Calu3 (cell line): Measurements from ENCODE around the gene RAB8A. TPM values are rescaled to one million over a fixed set of nuclear protein-coding genes. Genes with fewer than 3 reads are reported as not detected.
"Not testable (repeated sequence)": the region's sequence is repeated elsewhere in the genome, so short reads cannot be mapped to it uniquely, and the experiment has no call there.

ENCODE experiments used
- BruUV-seq: library from RNA; stranded (reverse); fragments of 400-500 nt; replicated peaks from 2 replicates; lab custom pipeline; 2021; lab: Mats Ljungman, UMichigan
- CTCF ChIA-PET: fragments of 300-600 bp; sonication (Branson Sonifier 250); formaldehyde crosslinking; loops from one replicate; lab custom pipeline; 2022; ENCODE audit warnings: antibody characterized with exemption; lab: Charles Lee
- DNase-seq: peaks from one replicate; pipeline ENCODE4 v3.0.0; 2022
- H3K27ac Mint-ChIP-seq: one replicate; pipeline ENCODE4 v1.8.0; 2022; ENCODE audit warnings: mixed read lengths; ENCODE audit not compliant: unreplicated experiment
- H3K27me3 Mint-ChIP-seq: one replicate; pipeline ENCODE4 v1.8.0; 2022; ENCODE audit warnings: mixed read lengths; ENCODE audit not compliant: unreplicated experiment
- H3K36me3 Mint-ChIP-seq: one replicate; pipeline ENCODE4 v1.8.0; 2022; ENCODE audit warnings: mild to moderate bottlenecking, moderate library complexity, mixed read lengths; ENCODE audit not compliant: insufficient read depth, unreplicated experiment
- H3K4me1 Mint-ChIP-seq: one replicate; pipeline ENCODE4 v1.8.0; 2022; ENCODE audit warnings: mild to moderate bottlenecking, low read depth, mixed read lengths; ENCODE audit not compliant: unreplicated experiment
- H3K4me3 Mint-ChIP-seq: one replicate; pipeline ENCODE4 v1.8.0; 2022; ENCODE audit warnings: mild to moderate bottlenecking, low read depth, moderate library complexity, mixed read lengths; ENCODE audit not compliant: unreplicated experiment
- H3K9me3 Mint-ChIP-seq: one replicate; pipeline ENCODE4 v1.8.0; 2022; ENCODE audit warnings: low read depth, mixed read lengths; ENCODE audit not compliant: unreplicated experiment
- CTCF ChIP-seq: fragments of 200-600 bp; IDR thresholded peaks from one replicate; pipeline ENCODE4 v1.8.0; 2022; ENCODE audit warnings: antibody characterized with exemption; ENCODE audit not compliant: unreplicated experiment
- intact Hi-C: fragments of 100-400 bp; cut with micrococcal nuclease; formaldehyde crosslinking; loops from one replicate; pipeline ENCODE4 v1.10.0; 2022; ENCODE audit not compliant: unreplicated experiment
- total RNA-seq: library from RNA; stranded (reverse); gene quantifications from 2 replicates; pipeline ENCODE4 v1.2.3, GENCODE V29; 2022

Gene RAB8A
- total RNA-seq, 1 experiment from 2014 or later, result 77.3 TPM

- H3K36me3 Mint-ChIP-seq, result peaks cover 92% of the 10 kb centered on the region
- no TSS peak for BruUV-seq
- CTCF ChIA-PET, result interaction anchor here (0.6 kb wide), 1 partner anchor 14 kb away, joined by 11 read pairs; no protein-coding TSS in a partner anchor
- DNase-seq, result no peak
- intact Hi-C loops, result no loop called here
- TF ChIP-seq CTCF, result no peak
- no peaks in the 10 kb centered on the region for H3K9me3 Mint-ChIP-seq
- peaks cover 34% of the 10 kb centered on the region for H3K4me1 Mint-ChIP-seq
- no peak overlapping the region for H3K27ac Mint-ChIP-seq
- H3K4me3 Mint-ChIP-seq, result no peak overlapping the region
- no peaks in the 10 kb centered on the region for H3K27me3 Mint-ChIP-seq
Observed at GRCh38 chr19:16085115-16085514, 26.6 kb upstream of the RAB8A start.

GRCh38 chr19:16087404-16087803 is 24.3 kb upstream of the RAB8A start:
- peak overlapping the region; percentile 55 for H3K4me3 Mint-ChIP-seq
- H3K27ac Mint-ChIP-seq, result peak overlapping the region; percentile 95
- H3K9me3 Mint-ChIP-seq, BruUV-seq, DNase-seq, H3K27me3 Mint-ChIP-seq, intact Hi-C loops: not testable (repeated sequence)
- H3K36me3 Mint-ChIP-seq, result peaks cover 87% of the 10 kb centered on the region
- H3K4me1 Mint-ChIP-seq, result peaks cover 34% of the 10 kb centered on the region
- CTCF ChIA-PET, result interaction anchor here (2.3 kb wide), 1 partner anchor 17 kb away, joined by 9 read pairs; no protein-coding TSS in a partner anchor

GRCh38 chr19:16087940-16088339 is 23.7 kb upstream of the RAB8A start:
- Mint-ChIP-seq H3K36me3 (peaks cover 87% of the 10 kb centered on the region), H3K9me3 (no peaks in the 10 kb centered on the region), H3K27me3 (no peaks in the 10 kb centered on the region), H3K27ac (peak overlapping the region; percentile 95), H3K4me3 (peak overlapping the region; percentile 55), H3K4me1 (peaks cover 34% of the 10 kb centered on the region)
- intact Hi-C loops, result loop anchor here (1.0 kb wide), 1 partner anchor 23 kb away; the partner anchor contains the start of gene RAB8A
- CTCF ChIA-PET, result interaction anchor here (1.6 to 2.3 kb wide), 2 partner anchors 17 to 21 kb away, joined by 8 to 9 read pairs; no protein-coding TSS in a partner anchor
- DNase-seq, result peak; percentile 33
- BruUV-seq, result no TSS peak
- TF ChIP-seq CTCF, result no peak

GRCh38 chr19:16088351-16089009 is 23.2 kb upstream of the RAB8A start:
- H3K27me3 Mint-ChIP-seq, result no peaks in the 10 kb centered on the region
- DNase-seq, result peak; percentile 78
- no TSS peak for BruUV-seq
- H3K4me1 Mint-ChIP-seq, result peaks cover 34% of the 10 kb centered on the region
- intact Hi-C loops, result loop anchor here (1.0 kb wide), 1 partner anchor 23 kb away; the partner anchor contains the start of gene RAB8A
- CTCF ChIA-PET, result interaction anchor here (0.5 to 2.3 kb wide), 5 partner anchors 13 to 26 kb away, joined by 3 to 9 read pairs (median 4); no protein-coding TSS in a partner anchor
- peak overlapping the region; percentile 55 for H3K4me3 Mint-ChIP-seq
- peak overlapping the region; percentile 95 for H3K27ac Mint-ChIP-seq
- peaks cover 87% of the 10 kb centered on the region for H3K36me3 Mint-ChIP-seq
- TF ChIP-seq CTCF, result no peak
- no peaks in the 10 kb centered on the region for H3K9me3 Mint-ChIP-seq
